ENCODE results near the gene ARRDC1. TPM values are rescaled to one million over a fixed set of nuclear protein-coding genes. Genes with fewer than 3 reads are reported as not detected.

Gene ARRDC1
- total RNA-seq, 1 donor from 2014 or later, result 69.1 TPM

DNA sequence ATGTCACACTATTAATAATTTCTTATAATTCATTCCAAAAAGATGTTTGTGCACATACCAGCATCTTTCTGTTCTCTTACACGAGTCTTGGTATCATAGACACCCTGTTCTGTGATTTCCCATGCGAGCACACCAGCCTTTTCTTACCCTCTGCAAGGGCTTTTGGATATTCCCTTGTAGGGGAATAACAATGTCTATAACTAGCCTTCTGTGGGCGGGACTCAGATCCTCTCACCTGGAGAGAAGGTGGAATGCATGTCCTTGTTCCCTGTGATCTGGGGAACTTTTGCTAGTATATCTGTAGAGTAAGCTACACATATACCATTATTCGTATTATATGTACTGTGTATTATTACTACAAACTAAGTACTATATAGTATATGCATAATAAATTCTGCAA, 58.1 kb downstream of the ARRDC1 start:
- H3K4me1 ChIP-seq, result peaks cover 23% of the 10 kb centered on the region
- intact Hi-C loops (cut with DNase I), result no loop called here

DNA sequence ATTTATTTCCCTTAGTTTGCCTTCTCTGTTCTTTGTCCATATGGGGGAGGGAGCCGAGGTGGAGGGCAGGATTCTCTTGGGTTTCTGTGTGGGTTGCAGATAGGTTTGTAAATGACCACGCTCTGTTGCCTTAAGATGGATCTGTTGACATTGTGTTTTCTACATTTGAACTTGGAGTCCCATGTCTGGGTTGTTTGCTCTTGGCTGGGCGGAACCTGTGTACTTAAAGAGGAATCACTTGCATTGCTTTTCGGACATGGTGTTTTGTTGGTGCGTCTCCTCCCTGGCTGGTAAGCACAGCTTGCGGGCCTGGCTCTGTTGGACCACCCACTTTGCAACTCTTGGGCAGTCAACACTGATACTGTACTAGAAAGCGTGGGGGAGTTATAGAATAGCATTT, 59.2 kb downstream of the ARRDC1 start:
- Histone ChIP-seq H3K9me3 (no peaks in the 10 kb centered on the region), H3K4me3 (no peak overlapping the region), H3K27me3 (no peaks in the 10 kb centered on the region), H3K4me1 (peaks cover 23% of the 10 kb centered on the region), H3K36me3 (no peaks in the 10 kb centered on the region), H3K27ac (no peak overlapping the region)
- no peak for ATAC-seq
- DNase-seq, result peak; percentile 28
- intact Hi-C loops (cut with DNase I), result no loop called here
- TF ChIP-seq, protein P1, sequence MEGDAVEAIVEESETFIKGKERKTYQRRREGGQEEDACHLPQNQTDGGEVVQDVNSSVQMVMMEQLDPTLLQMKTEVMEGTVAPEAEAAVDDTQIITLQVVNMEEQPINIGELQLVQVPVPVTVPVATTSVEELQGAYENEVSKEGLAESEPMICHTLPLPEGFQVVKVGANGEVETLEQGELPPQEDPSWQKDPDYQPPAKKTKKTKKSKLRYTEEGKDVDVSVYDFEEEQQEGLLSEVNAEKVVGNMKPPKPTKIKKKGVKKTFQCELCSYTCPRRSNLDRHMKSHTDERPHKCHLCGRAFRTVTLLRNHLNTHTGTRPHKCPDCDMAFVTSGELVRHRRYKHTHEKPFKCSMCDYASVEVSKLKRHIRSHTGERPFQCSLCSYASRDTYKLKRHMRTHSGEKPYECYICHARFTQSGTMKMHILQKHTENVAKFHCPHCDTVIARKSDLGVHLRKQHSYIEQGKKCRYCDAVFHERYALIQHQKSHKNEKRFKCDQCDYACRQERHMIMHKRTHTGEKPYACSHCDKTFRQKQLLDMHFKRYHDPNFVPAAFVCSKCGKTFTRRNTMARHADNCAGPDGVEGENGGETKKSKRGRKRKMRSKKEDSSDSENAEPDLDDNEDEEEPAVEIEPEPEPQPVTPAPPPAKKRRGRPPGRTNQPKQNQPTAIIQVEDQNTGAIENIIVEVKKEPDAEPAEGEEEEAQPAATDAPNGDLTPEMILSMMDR (IDR thresholded peaks at IDR 0.05), result no peak

More for the DNA sequence above, 58.1 kb downstream of the ARRDC1 start:
- no peak overlapping the region for H3K4me3 ChIP-seq
- no peak for DNase-seq
- no peaks in the 10 kb centered on the region for H3K36me3 ChIP-seq
- TF ChIP-seq, protein P1 (IDR thresholded peaks at IDR 0.05), result no peak
- H3K27me3 ChIP-seq, result no peaks in the 10 kb centered on the region
- ATAC-seq, result no peak
- H3K9me3 ChIP-seq, result no peaks in the 10 kb centered on the region
- H3K27ac ChIP-seq, result no peak overlapping the region

Other genes with a start within 250 kb of the ARRDC1 start
- gene EXD3, start 182.5 kb upstream of the ARRDC1 start, total RNA-seq, result 27.3 TPM
- gene NOXA1, start 182.3 kb upstream of the ARRDC1 start, total RNA-seq, result 6.5 TPM
- gene ENTPD8, start 164.3 kb upstream of the ARRDC1 start, total RNA-seq, result not detected
- gene NSMF, start 146.4 kb upstream of the ARRDC1 start, total RNA-seq, result 23.9 TPM
- gene PNPLA7, start 55.3 kb upstream of the ARRDC1 start, total RNA-seq, result 13.7 TPM
- gene MRPL41, start 53.8 kb upstream of the ARRDC1 start, total RNA-seq, result 41.6 TPM
- 30.2 TPM for gene DPH7, start 26.8 kb upstream of the ARRDC1 start, total RNA-seq
- 18.3 TPM for gene ZMYND19, start 15.2 kb upstream of the ARRDC1 start, total RNA-seq
- 82.7 TPM for gene EHMT1, start 13.3 kb downstream of the ARRDC1 start, total RNA-seq

Measured in upper lobe of right lung (tissue), 1 donor.